Measurements from ENCODE around the gene PBRM1. TPM values are rescaled to one million over a fixed set of nuclear protein-coding genes. Genes with fewer than 3 reads are reported as not detected.

Gene PBRM1
- total and polyA plus RNA-seq, 2 donors (not counting 3 experiments of a cell fraction or from before 2014, with no cell fraction given), result 26.7 to 87.1 TPM

DNA sequence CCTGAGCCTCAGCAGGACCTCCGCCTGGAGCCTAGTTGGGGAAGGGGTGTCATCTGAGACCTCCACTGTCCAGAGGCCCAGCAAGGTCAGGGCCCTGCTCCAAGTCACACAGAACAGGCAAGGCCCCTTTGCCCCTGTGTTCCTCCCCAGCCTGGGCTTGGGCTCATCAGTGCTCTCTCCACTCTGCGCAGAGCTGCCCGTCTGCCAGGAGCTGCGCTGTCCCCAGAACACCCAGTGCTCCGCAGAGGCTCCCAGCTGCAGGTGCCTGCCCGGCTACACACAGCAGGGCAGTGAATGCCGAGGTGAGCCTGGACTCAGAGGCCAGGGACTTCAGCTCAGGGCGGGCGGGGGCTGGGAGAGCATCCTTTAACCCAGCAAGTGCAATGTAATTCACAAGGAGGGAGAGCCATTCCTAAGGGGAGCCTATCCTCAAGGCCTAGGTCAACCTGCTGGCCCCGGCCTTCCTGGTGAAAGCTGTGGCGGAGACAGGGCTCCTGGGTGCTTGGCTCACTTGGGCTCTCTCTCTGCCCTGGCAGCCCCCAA, 182.8 kb downstream of the PBRM1 start:
- ChIA-PET CTCF (no interaction called here), POLR2A (no interaction called here)
- Histone ChIP-seq H3K9me1 (replicated peaks; ENCODE audit: control insufficient read depth, extremely low read depth, insufficient read depth, low read length) (no peaks in the 10 kb centered on the region), H3K36me3 (ENCODE audit: control insufficient read depth in 2 of 2, extremely low read depth in 1 of 2, insufficient read depth in 2 of 2, low read length in 2 of 2) (peaks cover 20 to 58% of the 10 kb centered on the region in 2 experiments), H3K9me3 (replicated peaks; ENCODE audit: control insufficient read depth, insufficient read depth, low read length) (no peaks in the 10 kb centered on the region), H3K79me2 (ENCODE audit: control insufficient read depth, insufficient read depth, low read length) (peaks cover 38% of the 10 kb centered on the region), H3K27ac (ENCODE audit: insufficient read depth, low read depth, low read length) (no peak overlapping the region), H3K4me2 (ENCODE audit: insufficient read depth, low read length) (no peak overlapping the region), H3K4me1 (ENCODE audit: control insufficient read depth, extremely low read depth, insufficient read depth, low read length) (peaks cover 11% of the 10 kb centered on the region), H3K27me3 (ENCODE audit: control insufficient read depth in 2 of 2, insufficient read depth in 2 of 2, low read length in 2 of 2) (no peaks in the 10 kb centered on the region), H2AFZ (ENCODE audit: low read depth, low read length) (no peak overlapping the region), H3K9ac (replicated peaks; ENCODE audit: extremely low read depth, insufficient read depth, low read length) (no peak overlapping the region), H4K20me1 (replicated peaks; ENCODE audit: control insufficient read depth, extremely low read depth, insufficient read depth, low read length) (no peaks in the 10 kb centered on the region), H3K4me3 (replicated peaks in 1 of 3; ENCODE audit: insufficient read depth in 1 of 3, low read depth in 1 of 3, low read length in 3 of 3) (no peak overlapping the region)
- no TSS peak for BruUV-seq (replicated peaks)
- FAIRE-seq, result no peak
- intact Hi-C loops (cut with micrococcal nuclease) (no loop called here), dilution Hi-C loops (cut with MboI; ENCODE audit: extremely low pct_ligation_motif_present, low sequenced_read_pairs) (no loop called here)
- TF ChIP-seq FOS (IDR thresholded peaks at IDR 0.05; ENCODE audit: borderline replicate concordance, insufficient read depth, low read length) (no peak), MYC (IDR thresholded peaks at IDR 0.05; ENCODE audit: low read depth, low read length) (no peak), GATA2 (IDR thresholded peaks at IDR 0.05; ENCODE audit: insufficient read depth, insufficient read length, low read depth, low read length) (no peak)
- TF ChIP-seq, protein P1, sequence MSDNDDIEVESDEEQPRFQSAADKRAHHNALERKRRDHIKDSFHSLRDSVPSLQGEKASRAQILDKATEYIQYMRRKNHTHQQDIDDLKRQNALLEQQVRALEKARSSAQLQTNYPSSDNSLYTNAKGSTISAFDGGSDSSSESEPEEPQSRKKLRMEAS (IDR thresholded peaks at IDR 0.05; ENCODE audit: insufficient read depth, insufficient read length), result no peak
- no peak for DNase-seq (ENCODE audit: low read depth, low spot score)

DNA sequence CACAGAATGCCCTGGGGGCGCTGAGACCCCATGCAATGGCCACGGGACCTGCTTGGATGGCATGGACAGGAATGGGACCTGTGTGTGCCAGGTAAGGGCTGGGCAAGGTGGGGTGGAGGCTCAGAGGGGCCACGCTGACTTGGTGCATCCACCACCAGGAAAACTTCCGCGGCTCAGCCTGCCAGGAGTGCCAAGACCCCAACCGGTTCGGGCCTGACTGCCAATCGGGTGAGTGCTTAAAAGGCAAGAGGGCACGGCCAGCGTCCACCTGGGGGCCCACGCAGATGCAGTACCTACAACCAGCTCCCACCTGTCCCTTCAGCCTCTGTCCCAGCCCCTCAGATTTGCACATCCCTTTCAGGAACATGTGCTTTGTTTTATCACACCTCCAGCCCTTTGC, 183.7 kb downstream of the PBRM1 start:
- no peak overlapping the region for H2AFZ ChIP-seq (ENCODE audit: low read depth, low read length)
- TF ChIP-seq EZH2 (IDR thresholded peaks at IDR 0.05; ENCODE audit: borderline replicate concordance, low read depth, low read length, severe bottlenecking) (no peak), JUN (IDR thresholded peaks at IDR 0.05; ENCODE audit: borderline replicate concordance, insufficient read depth, insufficient read length, low read depth) (no peak)
- no peaks in the 10 kb centered on the region for H3K9me3 ChIP-seq (replicated peaks; ENCODE audit: control insufficient read depth, insufficient read depth, low read length)
- H3K9me1 ChIP-seq (replicated peaks; ENCODE audit: control insufficient read depth, extremely low read depth, insufficient read depth, low read length), result no peaks in the 10 kb centered on the region
- BruUV-seq (replicated peaks), result no TSS peak
- FAIRE-seq, result no peak
- no peak overlapping the region for H3K4me2 ChIP-seq (ENCODE audit: insufficient read depth, low read length)
- ChIA-PET CTCF (no interaction called here), POLR2A (no interaction called here)
- H3K36me3 ChIP-seq (ENCODE audit: control insufficient read depth in 2 of 2, extremely low read depth in 1 of 2, insufficient read depth in 2 of 2, low read length in 2 of 2), result peaks cover 21 to 51% of the 10 kb centered on the region in 2 experiments
- peaks cover 15% of the 10 kb centered on the region for H3K4me1 ChIP-seq (ENCODE audit: control insufficient read depth, extremely low read depth, insufficient read depth, low read length)
- H3K27me3 ChIP-seq (ENCODE audit: control insufficient read depth in 2 of 2, insufficient read depth in 2 of 2, low read length in 2 of 2), result no peaks in the 10 kb centered on the region
- no peak overlapping the region for H3K9ac ChIP-seq (replicated peaks; ENCODE audit: extremely low read depth, insufficient read depth, low read length)
- H4K20me1 ChIP-seq (replicated peaks; ENCODE audit: control insufficient read depth, extremely low read depth, insufficient read depth, low read length), result no peaks in the 10 kb centered on the region
- intact Hi-C loops (cut with micrococcal nuclease) (no loop called here), dilution Hi-C loops (cut with MboI; ENCODE audit: extremely low pct_ligation_motif_present, low sequenced_read_pairs) (no loop called here)
- no peak for DNase-seq (ENCODE audit: low read depth, low spot score)
- peaks cover 46% of the 10 kb centered on the region for H3K79me2 ChIP-seq (ENCODE audit: control insufficient read depth, insufficient read depth, low read length)
- no peak overlapping the region for H3K27ac ChIP-seq (ENCODE audit: insufficient read depth, low read depth, low read length)
- H3K4me3 ChIP-seq (replicated peaks in 1 of 3; ENCODE audit: insufficient read depth in 1 of 3, low read depth in 1 of 3, low read length in 3 of 3), result no peak overlapping the region
